A549 (cell line): ENCODE measurements around the gene MED19. TPM values are rescaled to one million over a fixed set of nuclear protein-coding genes. Genes with fewer than 3 reads are reported as not detected.

ENCODE experiments used
- ATAC-seq, 2 experiments: fragments of 200-7000 bp in 1 of 2; fragments of >200 bp in 1 of 2; cut with Nextera tagmentation in 1 of 2; cut with Tn5 transposase in 1 of 2; 3 replicates each; pipeline versions ENCODE4 v1.8.0 to v1.9.1; 2018 to 2020; ENCODE audit warnings: mild to moderate bottlenecking in 1 of 2, moderate library complexity in 1 of 2
- CTCF ChIA-PET: fragments of 300-600 bp; sonication (Branson Sonifier 250); formaldehyde crosslinking; extraction: SDS; loops from one replicate; lab custom pipeline; 2021; ENCODE audit warnings: antibody characterized with exemption, inconsistent platforms; lab: Yijun Ruan, JAX
- POLR2A ChIA-PET: fragments of 350-600 bp; formaldehyde crosslinking; extraction: SDS; loops from one replicate; lab custom pipeline; 2021; ENCODE audit warnings: antibody characterized with exemption, inconsistent platforms; lab: Yijun Ruan, JAX
- DNase-seq, 2 experiments: peaks; one replicate each; pipeline versions ENCODE4 v3.0.0 to v3.0.0-alpha.2; 2011 to 2016; ENCODE audit warnings: low read depth in 1 of 2, low spot score in 1 of 2
- FAIRE-seq: peaks from 2 replicates; lab custom pipeline; 2011; peaks lifted over from hg19 to GRCh38; lab: Jason Lieb, UNC
- H3K27ac ChIP-seq, 2 experiments: fragments of >200 bp; sonication (Bioruptor Twin); formaldehyde crosslinking; 3 replicates each; pipeline ENCODE4 v1.5.1; 2016 to 2017
- H3K4me1 ChIP-seq: fragments of >200 bp; sonication (Bioruptor Twin); formaldehyde crosslinking; 3 replicates; pipeline ENCODE4 v1.6.1; 2016
- H3K4me2 ChIP-seq: fragments of >200 bp; sonication (Bioruptor Twin); formaldehyde crosslinking; 3 replicates; pipeline ENCODE4 v1.6.1; 2016
- H3K4me3 ChIP-seq: fragments of >200 bp; sonication (Bioruptor Twin); formaldehyde crosslinking; 3 replicates; pipeline ENCODE4 v1.5.1; 2016
- H3K9me3 ChIP-seq: fragments of >200 bp; sonication (Bioruptor Twin); formaldehyde crosslinking; 3 replicates; pipeline ENCODE4 v1.6.1; 2016
- CBX2 ChIP-seq: fragments of 200-600 bp; sonication (generic); IDR thresholded peaks from 2 replicates; pipeline ENCODE4 v1.6.1; 2016; ENCODE audit warnings: low read depth, mild to moderate bottlenecking, borderline replicate concordance
- CTCF ChIP-seq: fragments of >200 bp; sonication (Bioruptor Twin); formaldehyde crosslinking; IDR thresholded peaks from 3 replicates; pipeline ENCODE4 v1.5.1; 2016
- E2F6 ChIP-seq: IDR thresholded peaks from 2 replicates; pipeline ENCODE4 v1.6.1; 2012; ENCODE audit warnings: low read depth, borderline replicate concordance
- EHMT2 ChIP-seq: fragments of 200-600 bp; sonication (generic); IDR thresholded peaks from 2 replicates; pipeline ENCODE4 v1.6.1; 2016; ENCODE audit warnings: antibody characterized with exemption, low read depth, mild to moderate bottlenecking, moderate library complexity
- ELK1 ChIP-seq: fragments of 150-350 bp; IDR thresholded peaks from 2 replicates; pipeline ENCODE4 v1.6.1; 2014; ENCODE audit warnings: low read depth, mild to moderate bottlenecking, low read length
- EP300 ChIP-seq, 2 experiments: fragments of >200 bp; sonication (Bioruptor Twin); formaldehyde crosslinking; IDR thresholded peaks; 2 replicates in 1 of 2; 3 replicates in 1 of 2; pipeline ENCODE4 v1.6.1; 2016 to 2017
- FOSB ChIP-seq: fragments of 250-450 bp; sonication (Bioruptor Pico); IDR thresholded peaks from 2 replicates; pipeline ENCODE4 v1.5.0; 2020; ENCODE audit warnings: mild to moderate bottlenecking, moderate library complexity
- FOSL2 ChIP-seq, 2 experiments: fragments of 450-650 bp in 1 of 2; fragments of >200 bp in 1 of 2; sonication (Bioruptor Twin) in 1 of 2; formaldehyde crosslinking; IDR thresholded peaks; 2 replicates each; pipeline versions ENCODE4 v1.5.0 to v1.6.1; 2016 to 2020; ENCODE audit warnings: mild to moderate bottlenecking in 1 of 2, moderate library complexity in 1 of 2
- FOXS1 ChIP-seq: fragments of 250-450 bp; sonication (Bioruptor Pico); IDR thresholded peaks from 2 replicates; pipeline ENCODE4 v1.5.0; 2020; ENCODE audit warnings: mild to moderate bottlenecking, moderate library complexity
- HDAC2 ChIP-seq: fragments of 200-600 bp; sonication (generic); IDR thresholded peaks from 2 replicates; pipeline ENCODE4 v1.6.1; 2016
- HES2 ChIP-seq: fragments of >200 bp; sonication (Bioruptor Twin); formaldehyde crosslinking; IDR thresholded peaks from 2 replicates; pipeline ENCODE4 v1.6.1; 2016
- HEYL ChIP-seq: fragments of 250-450 bp; sonication (Bioruptor Pico); IDR thresholded peaks from 2 replicates; pipeline ENCODE4 v1.8.0; 2021; ENCODE audit warnings: mild to moderate bottlenecking, moderate library complexity
- HMGXB4 ChIP-seq: fragments of 250-450 bp; sonication (Bioruptor Pico); IDR thresholded peaks from 2 replicates; pipeline ENCODE4 v1.5.0; 2021; ENCODE audit warnings: mild to moderate bottlenecking, moderate library complexity, borderline replicate concordance
- HOXA7 ChIP-seq: fragments of 250-450 bp; sonication (Bioruptor Pico); IDR thresholded peaks from 2 replicates; pipeline ENCODE4 v1.5.0; 2020; ENCODE audit warnings: mild to moderate bottlenecking, moderate library complexity
- HOXB13 ChIP-seq: fragments of 250-450 bp; sonication (Bioruptor Pico); IDR thresholded peaks from 2 replicates; pipeline ENCODE4 v1.5.0; 2020; ENCODE audit warnings: low read depth, mild to moderate bottlenecking, moderate library complexity
- KDM1A ChIP-seq: fragments of 200-600 bp; sonication (generic); IDR thresholded peaks from 2 replicates; pipeline ENCODE4 v1.6.1; 2016; ENCODE audit warnings: low read depth, mild to moderate bottlenecking
- KDM5A ChIP-seq: fragments of 200-600 bp; sonication (generic); IDR thresholded peaks from 2 replicates; pipeline ENCODE4 v1.6.1; 2016; ENCODE audit warnings: antibody characterized with exemption, mild to moderate bottlenecking
- MAFK ChIP-seq: fragments of 450-650 bp; IDR thresholded peaks from 2 replicates; pipeline ENCODE4 v1.6.1; 2014; ENCODE audit not compliant: partially characterized antibody
- MAX ChIP-seq: IDR thresholded peaks from 2 replicates; pipeline ENCODE4 v1.6.1; 2012
- NPAS2 ChIP-seq: fragments of 250-450 bp; sonication (Bioruptor Pico); IDR thresholded peaks from 2 replicates; pipeline ENCODE4 v1.8.0; 2022; ENCODE audit warnings: mild to moderate bottlenecking, moderate library complexity, borderline replicate concordance
- NR3C1 ChIP-seq: fragments of >200 bp; sonication (Bioruptor Twin); formaldehyde crosslinking; IDR thresholded peaks from 3 replicates; pipeline ENCODE4 v1.6.1; 2017
- PBX3 ChIP-seq: IDR thresholded peaks from 2 replicates; pipeline ENCODE4 v1.6.1; 2012
- POLR2A ChIP-seq: IDR thresholded peaks from 2 replicates; pipeline ENCODE4 v1.6.1; 2012; ENCODE audit warnings: mild to moderate bottlenecking, low read length
- POLR2AphosphoS2 ChIP-seq: conservative IDR thresholded peaks from 2 replicates; pipeline ENCODE4 v1.6.1; 2012; ENCODE audit warnings: low read length, improper control_type of control experiment, inconsistent platforms
- RAD21 ChIP-seq, 2 experiments: fragments of >200 bp in 1 of 2; sonication (Bioruptor Twin) in 1 of 2; formaldehyde crosslinking in 1 of 2; IDR thresholded peaks in 1 of 2; conservative IDR thresholded peaks in 1 of 2; 2 replicates in 1 of 2; 3 replicates in 1 of 2; pipeline ENCODE4 v1.6.1; 2012 to 2018; ENCODE audit warnings: inconsistent platforms in 1 of 2
- RCOR1 ChIP-seq: fragments of 150-350 bp; IDR thresholded peaks from 2 replicates; pipeline ENCODE4 v1.6.1; 2014; ENCODE audit warnings: antibody characterized with exemption, low read length, low read depth
- SREBF2 ChIP-seq: fragments of 450-650 bp; IDR thresholded peaks from 2 replicates; pipeline ENCODE4 v1.6.1; 2014; ENCODE audit warnings: mild to moderate bottlenecking, moderate library complexity
- TFCP2L1 ChIP-seq: fragments of 250-450 bp; sonication (Bioruptor Pico); IDR thresholded peaks from 2 replicates; pipeline ENCODE4 v1.5.0; 2021; ENCODE audit warnings: mild to moderate bottlenecking
- TP53 ChIP-seq: fragments of 250-450 bp; sonication (Bioruptor Pico); IDR thresholded peaks from 2 replicates; pipeline ENCODE4 v1.5.0; 2021; ENCODE audit warnings: mild to moderate bottlenecking, moderate library complexity
- ZSCAN20 ChIP-seq: fragments of 250-450 bp; sonication (Bioruptor Pico); IDR thresholded peaks from 2 replicates; pipeline ENCODE4 v1.8.0; 2022; ENCODE audit warnings: mild to moderate bottlenecking, moderate library complexity
- WGBS: methylation state at CpG from one replicate; pipeline ENCODE4 v1.1.6; 2017; ENCODE audit errors: missing lambda C conversion rate; 5-methylcytosine and 5-hydroxymethylcytosine counted together
- polyA plus RNA-seq, 4 experiments: library from polyadenylated mRNA; depleted of rRNA in 3 of 4; stranded (reverse); fragments of >200 nt; fragmentation: RNase III in 1 of 4; extraction: RNeasy Plus Mini Kit Qiagen cat#74134 plus additional on column Dnase treatment in 1 of 4; gene quantifications; 2 replicates in 3 of 4; 3 replicates in 1 of 4; pipeline ENCODE4 v1.2.3, GENCODE V29; 2011 to 2017

Gene MED19
- polyA plus RNA-seq, 2 of the 4 experiments (the other 2 are of a cell fraction), result 23.3 to 38.5 TPM

- FAIRE-seq (no peak), DNase-seq (no peak)
- ChIA-PET POLR2A (no interaction called here), CTCF (interaction anchor here (0.6 to 2.4 kb wide), 7 partner anchors 8 to 148 kb away, joined by 3 to 6 read pairs (median 4); partner anchors contain the start of gene UBE2L6)
- TF ChIP-seq CBX2 (no peak), NR3C1 (no peak), PBX3 (no peak), RCOR1 (no peak), KDM5A (no peak), FOSB (no peak), HOXA7 (CRISPR knock-in tag) (no peak), FOSL2 (IDR thresholded peaks at IDR 0.05) (no peak), FOSL2 (CRISPR knock-in tag; IDR thresholded peaks at IDR 0.05) (no peak), RAD21 (conservative IDR thresholded peaks at IDR 0.05 in 1 of 2, IDR thresholded peaks at IDR 0.05 in 1 of 2) (no peak), TFCP2L1 (CRISPR knock-in tag) (no peak), HOXB13 (no peak), POLR2AphosphoS2 (no peak), MAX (no peak), E2F6 (no peak), EP300 (IDR thresholded peaks at IDR 0.05) (no peak), ELK1 (no peak), MAFK (no peak)
- TF ChIP-seq, all 56 proteins: peak for 0
- Histone ChIP-seq H3K4me1 (peaks cover 5% of the 10 kb centered on the region; the same call in 1 of the 3 replicates), H3K4me3 (no peak overlapping the region), H3K9me3 (no peaks in the 10 kb centered on the region), H3K27ac (no peak overlapping the region), H3K4me2 (no peak overlapping the region)
- ATAC-seq, result no peak
- WGBS, result 86% methylated on average over 3 of the region's 3 CpGs
Observed at GRCh38 chr11:57675176-57675941, 36.7 kb downstream of the MED19 start.

- Histone ChIP-seq H3K4me1 (peaks cover 10% of the 10 kb centered on the region), H3K4me3 (no peak overlapping the region), H3K27ac (no peak overlapping the region), H3K9me3 (no peaks in the 10 kb centered on the region), H3K4me2 (no peak overlapping the region)
- DNase-seq (no peak), ATAC-seq (no peak), FAIRE-seq (no peak)
- ChIA-PET POLR2A (no interaction called here), CTCF (interaction anchor here (0.6 to 2.4 kb wide), 6 partner anchors 9 to 127 kb away, joined by 3 to 5 read pairs (median 4); no protein-coding TSS in a partner anchor)
- no peak for TF ChIP-seq ZSCAN20 (CRISPR knock-in tag)
- no peak for TF ChIP-seq FOXS1 (CRISPR knock-in tag)
- TF ChIP-seq HEYL (CRISPR knock-in tag), result no peak
- TF ChIP-seq CTCF, result no peak
- TF ChIP-seq HDAC2, result no peak
- TF ChIP-seq NR3C1, result no peak
- no peak for TF ChIP-seq HES2
- no peak for TF ChIP-seq ELK1
- no peak for TF ChIP-seq SREBF2
- TF ChIP-seq KDM1A, result no peak
- no peak for TF ChIP-seq NPAS2 (CRISPR knock-in tag)
- TF ChIP-seq POLR2A, result no peak
- no peak for TF ChIP-seq HOXA7 (CRISPR knock-in tag)
- TF ChIP-seq HMGXB4 (CRISPR knock-in tag), result no peak
- no peak for TF ChIP-seq TP53 (CRISPR knock-in tag)
- no peak for TF ChIP-seq EHMT2
Observed at GRCh38 chr11:57674251-57674650, 37.8 kb downstream of the MED19 start.
